IMR-90 (cell line): ENCODE results near the gene FAM131B.

Source experiments
- CEBPB ChIP-seq: IDR thresholded peaks from 2 replicates; pipeline ENCODE4 v1.6.1; 2012; ENCODE audit warnings: low read depth, low read length, improper control_type of control experiment
- POLR2A ChIP-seq: IDR thresholded peaks from 2 replicates; pipeline ENCODE4 v1.6.1; 2012; ENCODE audit warnings: mild to moderate bottlenecking, low read depth, low read length
- RAD21 ChIP-seq: IDR thresholded peaks from 2 replicates; pipeline ENCODE4 v1.6.1; 2012; ENCODE audit warnings: low read length, improper control_type of control experiment
- RFX5 ChIP-seq: IDR thresholded peaks from 2 replicates; pipeline ENCODE4 v1.8.0; 2012; ENCODE audit warnings: low read depth, mild to moderate bottlenecking, low read length, moderate library complexity
- TF ChIP-seq, protein P1 (sequence below): conservative IDR thresholded peaks from 2 replicates; pipeline ENCODE4 v1.5.1; 2012; ENCODE audit warnings: mild to moderate bottlenecking, low read depth, low read length, improper control_type of control experiment

DNA sequence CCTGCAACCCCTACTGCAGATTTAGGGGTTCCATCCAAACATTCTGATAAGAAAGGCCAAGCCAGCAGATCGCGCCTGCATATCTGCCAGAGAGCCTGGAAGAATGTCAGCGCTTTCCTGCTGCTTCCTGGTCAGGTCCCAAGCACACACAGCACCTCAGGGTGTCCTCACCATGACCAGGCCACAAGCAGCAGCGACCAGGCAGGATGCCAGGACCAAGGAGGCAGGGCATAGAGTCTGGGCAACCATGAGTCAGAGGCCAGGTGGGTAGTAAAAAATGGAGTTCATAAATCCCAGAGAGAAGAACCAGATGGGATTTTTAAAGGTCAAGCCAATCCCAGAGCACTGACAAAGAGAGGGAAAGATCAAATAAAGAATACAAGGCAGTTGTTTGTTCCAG is 5.5 kb upstream of the FAM131B start:
- TF ChIP-seq, protein P1, sequence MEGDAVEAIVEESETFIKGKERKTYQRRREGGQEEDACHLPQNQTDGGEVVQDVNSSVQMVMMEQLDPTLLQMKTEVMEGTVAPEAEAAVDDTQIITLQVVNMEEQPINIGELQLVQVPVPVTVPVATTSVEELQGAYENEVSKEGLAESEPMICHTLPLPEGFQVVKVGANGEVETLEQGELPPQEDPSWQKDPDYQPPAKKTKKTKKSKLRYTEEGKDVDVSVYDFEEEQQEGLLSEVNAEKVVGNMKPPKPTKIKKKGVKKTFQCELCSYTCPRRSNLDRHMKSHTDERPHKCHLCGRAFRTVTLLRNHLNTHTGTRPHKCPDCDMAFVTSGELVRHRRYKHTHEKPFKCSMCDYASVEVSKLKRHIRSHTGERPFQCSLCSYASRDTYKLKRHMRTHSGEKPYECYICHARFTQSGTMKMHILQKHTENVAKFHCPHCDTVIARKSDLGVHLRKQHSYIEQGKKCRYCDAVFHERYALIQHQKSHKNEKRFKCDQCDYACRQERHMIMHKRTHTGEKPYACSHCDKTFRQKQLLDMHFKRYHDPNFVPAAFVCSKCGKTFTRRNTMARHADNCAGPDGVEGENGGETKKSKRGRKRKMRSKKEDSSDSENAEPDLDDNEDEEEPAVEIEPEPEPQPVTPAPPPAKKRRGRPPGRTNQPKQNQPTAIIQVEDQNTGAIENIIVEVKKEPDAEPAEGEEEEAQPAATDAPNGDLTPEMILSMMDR, result no peak
- TF ChIP-seq RAD21 (no peak), POLR2A (no peak), CEBPB (no peak), RFX5 (no peak)
